Kidney (tissue), 14 donors: ENCODE data around the gene ADPRHL1. TPM values are rescaled to one million over a fixed set of nuclear protein-coding genes. Genes with fewer than 3 reads are reported as not detected.
"Not testable (repeated sequence)": the region's sequence is repeated elsewhere in the genome, so short reads cannot be mapped to it uniquely, and the experiment has no call there.

Experiments
- DNase-seq, 5 donors: peaks; one replicate each; pipeline ENCODE4 v3.0.0-alpha.2; 2013 to 2020
- FAIRE-seq: peaks from 2 replicates; lab custom pipeline; 2012; peaks lifted over from hg19 to GRCh38; lab: Jason Lieb, UNC
- H3K27ac ChIP-seq, 2 donors: one replicate each; pipeline ENCODE4 v1.7.0; 2013; ENCODE audit warnings: low read depth in 2 of 2, low read length in 2 of 2, inconsistent platforms in 1 of 2
- H3K27me3 ChIP-seq: one replicate; pipeline ENCODE4 v1.7.1; 2013; ENCODE audit warnings: low read length, inconsistent platforms; ENCODE audit not compliant: control insufficient read depth, insufficient read depth
- H3K36me3 ChIP-seq, 3 donors: one replicate each; pipeline versions ENCODE4 v1.7.0 to v1.7.1; 2013; ENCODE audit warnings: low read length in 3 of 3, control low read depth in 1 of 3, inconsistent platforms in 1 of 3; ENCODE audit not compliant: insufficient read depth in 3 of 3, control insufficient read depth in 2 of 3
- H3K4me1 ChIP-seq, 3 donors: one replicate each; pipeline versions ENCODE4 v1.7.0 to v1.7.1; 2013; ENCODE audit warnings: low read length in 3 of 3, inconsistent platforms in 1 of 3, low read depth in 1 of 3; ENCODE audit not compliant: control insufficient read depth in 2 of 3, insufficient read depth in 2 of 3
- H3K4me3 ChIP-seq, 3 donors: one replicate each; pipeline versions ENCODE4 v1.7.0 to v1.8.1; 2013; ENCODE audit warnings: low read length in 3 of 3, control low read depth in 1 of 3, inconsistent platforms in 1 of 3
- H3K9ac ChIP-seq, 3 donors: one replicate each; pipeline versions ENCODE4 v1.7.0 to v1.7.1; 2013; ENCODE audit warnings: low read length in 3 of 3, control low read depth in 1 of 3, inconsistent platforms in 1 of 3
- H3K9me3 ChIP-seq, 3 donors: one replicate each; pipeline versions ENCODE4 v1.7.0 to v1.7.1; 2013; ENCODE audit warnings: low read length in 3 of 3, control low read depth in 1 of 3, inconsistent platforms in 1 of 3; ENCODE audit not compliant: control insufficient read depth in 2 of 3, insufficient read depth in 1 of 3
- CTCF ChIP-seq: IDR thresholded peaks from 3 replicates; pipeline ENCODE4 v1.5.1; 2012; ENCODE audit warnings: mild to moderate bottlenecking, moderate library complexity, borderline replicate concordance; ENCODE audit not compliant: insufficient read depth; ENCODE audit errors: extremely low read depth
- intact Hi-C: fragments of 100-400 bp; cut with DNase I; formaldehyde crosslinking; loops from one replicate; pipeline ENCODE4 v1.11.1; 2022
- polyA plus RNA-seq: library from polyadenylated mRNA; stranded (reverse); fragments of 350-450 nt; fragmentation: Illumina TruSeq; extraction: RNeasy Lipid Tissue Mini Kit (QIAGEN cat#74804); gene quantifications from one replicate; pipeline ENCODE4 v1.2.3, GENCODE V29; 2014; ENCODE audit warnings: low read depth, low replicate concordance; ENCODE audit not compliant: insufficient read depth
- total RNA-seq: library from RNA; stranded (reverse); fragmentation: NEBNext Ultra II Directional; extraction: Animal tissue kit (Norgen Biotek cat#: 25700); gene quantifications from one replicate; pipeline ENCODE4 v1.2.1, GENCODE V29; 2021
- donor health status: control.
- donor health status: control.
- donor health status: control.
- donor health status: control.
- donor health status: control.
- donor health status: DM: yes; HTN: yes; CAD: no.
- donor health status: Normal renal cell carcinoma (clear cell type).

ADPRHL1 gene
- total and polyA plus RNA-seq, 2 donors from 2014 or later, result 1.1 to 1.5 TPM

- Histone ChIP-seq H3K36me3 (no peaks in the 10 kb centered on the region), H3K9ac (no peak overlapping the region), H3K4me1 (no peaks in the 10 kb centered on the region), H3K27ac (no peak overlapping the region), H3K9me3 (no peaks in the 10 kb centered on the region), H3K27me3 (no peaks in the 10 kb centered on the region), H3K4me3 (no peak overlapping the region)
- DNase-seq (peak in 2 of 5 donors; percentile 28 to 43), FAIRE-seq (no peak)
- intact Hi-C loops, result no loop called here
- no peak for TF ChIP-seq CTCF
Measured at GRCh38 chr13:113374511-113375175, 78.6 kb downstream of the ADPRHL1 start.

GRCh38 chr13:113373811-113374485, 79.3 kb downstream of the ADPRHL1 start:
- DNase-seq, result peak in 2 of 5 donors; percentile 27 to 44
- Histone ChIP-seq H3K4me3 (no peak overlapping the region), H3K27me3 (no peaks in the 10 kb centered on the region), H3K27ac (no peak overlapping the region), H3K9me3 (no peaks in the 10 kb centered on the region), H3K4me1 (no peaks in the 10 kb centered on the region), H3K36me3 (no peaks in the 10 kb centered on the region), H3K9ac (no peak overlapping the region)
- intact Hi-C loops, result no loop called here
- FAIRE-seq, result no peak
- no peak for TF ChIP-seq CTCF

DNA sequence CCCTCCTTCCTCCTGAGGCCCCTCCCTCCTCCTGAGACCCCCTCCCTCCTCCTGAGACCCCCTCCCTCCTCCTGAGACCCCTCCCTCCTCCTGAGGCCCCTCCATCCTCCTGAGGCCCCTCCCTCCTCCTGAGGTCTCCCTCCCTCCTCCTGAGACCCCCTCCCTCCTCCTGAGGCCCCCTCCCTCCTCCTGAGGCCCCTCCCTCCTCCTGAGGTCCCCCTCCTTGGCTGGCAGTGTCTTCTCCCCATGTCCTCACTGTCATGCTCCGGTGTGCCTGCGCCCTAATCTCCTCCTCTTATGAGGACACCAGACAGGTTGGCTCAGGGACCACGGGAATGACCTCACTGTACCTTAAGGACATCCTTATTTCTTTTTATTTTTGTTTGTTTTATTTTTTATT, 81.6 kb downstream of the ADPRHL1 start:
- intact Hi-C loops, H3K27me3 ChIP-seq, H3K4me3 ChIP-seq, H3K9me3 ChIP-seq, H3K36me3 ChIP-seq, H3K9ac ChIP-seq, FAIRE-seq, H3K27ac ChIP-seq, H3K4me1 ChIP-seq: not testable (repeated sequence)
- DNase-seq, result peak in 2 of 5 donors; percentile 35 to 60

DNA sequence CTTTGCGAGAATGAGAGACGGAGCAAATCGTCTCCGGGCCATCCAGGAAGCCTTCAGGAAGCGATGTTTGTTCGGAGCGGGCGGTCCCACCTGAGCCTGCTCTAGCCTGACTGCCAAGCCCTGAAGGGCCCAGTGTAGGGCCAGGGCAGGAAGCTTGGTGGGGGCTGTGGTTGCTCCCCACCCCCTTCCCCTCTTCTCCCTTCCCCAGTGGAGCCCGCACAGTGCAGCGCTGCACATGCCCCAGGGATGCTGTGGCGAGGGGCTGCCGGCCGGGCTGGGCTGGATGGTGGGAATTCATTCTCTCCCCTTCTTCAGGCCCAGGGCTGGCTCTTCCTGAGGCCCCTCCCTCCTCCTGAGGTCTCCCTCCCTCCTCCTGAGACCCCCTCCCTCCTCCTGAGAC, 82.2 kb downstream of the ADPRHL1 start:
- H3K9me3 ChIP-seq, result no peaks in the 10 kb centered on the region
- H3K4me3 ChIP-seq, result no peak overlapping the region
- H3K9ac ChIP-seq, result no peak overlapping the region
- H3K36me3 ChIP-seq, result no peaks in the 10 kb centered on the region
- no peak for FAIRE-seq
- H3K4me1 ChIP-seq, result no peaks in the 10 kb centered on the region
- H3K27ac ChIP-seq, result no peak overlapping the region
- peak in 2 of 5 donors; percentile 32 to 56 for DNase-seq
- TF ChIP-seq CTCF, result no peak
- H3K27me3 ChIP-seq, result no peaks in the 10 kb centered on the region
- intact Hi-C loops, result no loop called here
